Ishikawa (cell line): ENCODE data around the gene LIMA1.
A peak's percentile ranks its signal among the peaks of the same experiment; 100 is the strongest.

Source experiments
- CEBPB ChIP-seq: IDR thresholded peaks from 2 replicates; pipeline ENCODE4 v1.6.1; 2012
- CREB1 ChIP-seq: IDR thresholded peaks from 2 replicates; pipeline ENCODE4 v1.6.1; 2012; ENCODE audit warnings: low read depth
- EGR1 ChIP-seq: IDR thresholded peaks from 2 replicates; pipeline ENCODE4 v1.6.1; 2012
- EP300 ChIP-seq: IDR thresholded peaks from 2 replicates; pipeline ENCODE4 v1.6.1; 2012; ENCODE audit warnings: borderline replicate concordance
- FOXM1 ChIP-seq: IDR thresholded peaks from 2 replicates; pipeline ENCODE4 v1.6.1; 2012; ENCODE audit warnings: low read depth, borderline replicate concordance
- NFIC ChIP-seq: IDR thresholded peaks from 2 replicates; pipeline ENCODE4 v1.6.1; 2012
- RAD21 ChIP-seq: IDR thresholded peaks from 2 replicates; pipeline ENCODE4 v1.6.1; 2012; ENCODE audit warnings: low read depth
- TAF1 ChIP-seq: IDR thresholded peaks from 2 replicates; pipeline ENCODE4 v1.6.1; 2012; ENCODE audit warnings: low read depth, mild to moderate bottlenecking
- TCF12 ChIP-seq: IDR thresholded peaks from 2 replicates; pipeline ENCODE4 v1.6.1; 2012; ENCODE audit warnings: low read depth
- TEAD4 ChIP-seq: IDR thresholded peaks from 2 replicates; pipeline ENCODE4 v1.6.1; 2012
- YY1 ChIP-seq: IDR thresholded peaks from 2 replicates; pipeline ENCODE4 v1.6.1; 2012; ENCODE audit warnings: low read depth
- ZBTB7A ChIP-seq: IDR thresholded peaks from 2 replicates; pipeline ENCODE4 v1.6.1; 2012; ENCODE audit warnings: low read depth
- TF ChIP-seq, protein P1 (sequence below): IDR thresholded peaks from 2 replicates; pipeline ENCODE4 v1.6.1; 2012
- TF ChIP-seq, protein P2 (sequence below): IDR thresholded peaks from 2 replicates; pipeline ENCODE4 v1.6.1; 2012; ENCODE audit warnings: low read depth, mild to moderate bottlenecking
- TF ChIP-seq, protein P3 (sequence below): IDR thresholded peaks from 2 replicates; pipeline ENCODE4 v1.6.1; 2012

Gene LIMA1

DNA sequence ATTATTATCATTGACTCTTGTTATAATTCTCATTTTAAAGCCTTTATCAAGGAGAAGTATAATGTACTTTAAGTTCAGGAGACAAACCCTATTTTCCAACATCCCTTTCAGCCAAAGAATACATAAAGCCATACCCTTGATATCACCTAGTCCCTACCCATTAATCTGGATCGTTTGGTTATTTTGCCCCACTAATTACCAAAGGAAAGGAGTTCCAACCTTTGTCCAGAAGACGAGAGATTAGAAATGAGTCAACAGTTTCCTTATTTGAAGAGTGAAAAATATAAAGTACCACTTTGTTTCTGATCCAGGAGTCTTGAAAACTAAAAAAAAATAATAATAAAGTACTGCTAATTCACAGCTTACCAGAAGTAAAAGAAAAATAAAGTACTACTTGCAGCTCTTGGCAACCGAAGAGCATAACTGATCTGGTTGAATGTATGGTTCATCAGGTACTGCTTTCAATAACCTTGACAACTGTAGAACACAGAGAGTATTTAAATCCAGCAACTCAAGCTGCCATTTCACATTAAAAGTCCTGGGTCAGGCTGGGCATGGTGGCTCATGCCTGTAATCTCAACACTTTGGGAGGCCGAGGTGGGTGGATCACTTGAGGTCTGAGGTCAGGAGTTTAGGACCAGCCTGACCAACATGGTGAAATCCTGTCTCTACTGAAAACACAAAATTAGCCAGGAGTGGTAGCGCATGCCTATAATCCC lies 33.7 kb downstream of the LIMA1 start:
- TF ChIP-seq, protein P1, sequence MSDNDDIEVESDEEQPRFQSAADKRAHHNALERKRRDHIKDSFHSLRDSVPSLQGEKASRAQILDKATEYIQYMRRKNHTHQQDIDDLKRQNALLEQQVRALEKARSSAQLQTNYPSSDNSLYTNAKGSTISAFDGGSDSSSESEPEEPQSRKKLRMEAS = no peak
- TF ChIP-seq TAF1 (no peak), CEBPB (no peak), TEAD4 (no peak; the same call in 1 of the 2 replicates), YY1 (no peak), RAD21 (no peak)
- TF ChIP-seq, protein P2, sequence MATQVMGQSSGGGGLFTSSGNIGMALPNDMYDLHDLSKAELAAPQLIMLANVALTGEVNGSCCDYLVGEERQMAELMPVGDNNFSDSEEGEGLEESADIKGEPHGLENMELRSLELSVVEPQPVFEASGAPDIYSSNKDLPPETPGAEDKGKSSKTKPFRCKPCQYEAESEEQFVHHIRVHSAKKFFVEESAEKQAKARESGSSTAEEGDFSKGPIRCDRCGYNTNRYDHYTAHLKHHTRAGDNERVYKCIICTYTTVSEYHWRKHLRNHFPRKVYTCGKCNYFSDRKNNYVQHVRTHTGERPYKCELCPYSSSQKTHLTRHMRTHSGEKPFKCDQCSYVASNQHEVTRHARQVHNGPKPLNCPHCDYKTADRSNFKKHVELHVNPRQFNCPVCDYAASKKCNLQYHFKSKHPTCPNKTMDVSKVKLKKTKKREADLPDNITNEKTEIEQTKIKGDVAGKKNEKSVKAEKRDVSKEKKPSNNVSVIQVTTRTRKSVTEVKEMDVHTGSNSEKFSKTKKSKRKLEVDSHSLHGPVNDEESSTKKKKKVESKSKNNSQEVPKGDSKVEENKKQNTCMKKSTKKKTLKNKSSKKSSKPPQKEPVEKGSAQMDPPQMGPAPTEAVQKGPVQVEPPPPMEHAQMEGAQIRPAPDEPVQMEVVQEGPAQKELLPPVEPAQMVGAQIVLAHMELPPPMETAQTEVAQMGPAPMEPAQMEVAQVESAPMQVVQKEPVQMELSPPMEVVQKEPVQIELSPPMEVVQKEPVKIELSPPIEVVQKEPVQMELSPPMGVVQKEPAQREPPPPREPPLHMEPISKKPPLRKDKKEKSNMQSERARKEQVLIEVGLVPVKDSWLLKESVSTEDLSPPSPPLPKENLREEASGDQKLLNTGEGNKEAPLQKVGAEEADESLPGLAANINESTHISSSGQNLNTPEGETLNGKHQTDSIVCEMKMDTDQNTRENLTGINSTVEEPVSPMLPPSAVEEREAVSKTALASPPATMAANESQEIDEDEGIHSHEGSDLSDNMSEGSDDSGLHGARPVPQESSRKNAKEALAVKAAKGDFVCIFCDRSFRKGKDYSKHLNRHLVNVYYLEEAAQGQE = no peak
- TF ChIP-seq, protein P3, sequence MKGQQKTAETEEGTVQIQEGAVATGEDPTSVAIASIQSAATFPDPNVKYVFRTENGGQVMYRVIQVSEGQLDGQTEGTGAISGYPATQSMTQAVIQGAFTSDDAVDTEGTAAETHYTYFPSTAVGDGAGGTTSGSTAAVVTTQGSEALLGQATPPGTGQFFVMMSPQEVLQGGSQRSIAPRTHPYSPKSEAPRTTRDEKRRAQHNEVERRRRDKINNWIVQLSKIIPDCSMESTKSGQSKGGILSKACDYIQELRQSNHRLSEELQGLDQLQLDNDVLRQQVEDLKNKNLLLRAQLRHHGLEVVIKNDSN = no peak

DNA sequence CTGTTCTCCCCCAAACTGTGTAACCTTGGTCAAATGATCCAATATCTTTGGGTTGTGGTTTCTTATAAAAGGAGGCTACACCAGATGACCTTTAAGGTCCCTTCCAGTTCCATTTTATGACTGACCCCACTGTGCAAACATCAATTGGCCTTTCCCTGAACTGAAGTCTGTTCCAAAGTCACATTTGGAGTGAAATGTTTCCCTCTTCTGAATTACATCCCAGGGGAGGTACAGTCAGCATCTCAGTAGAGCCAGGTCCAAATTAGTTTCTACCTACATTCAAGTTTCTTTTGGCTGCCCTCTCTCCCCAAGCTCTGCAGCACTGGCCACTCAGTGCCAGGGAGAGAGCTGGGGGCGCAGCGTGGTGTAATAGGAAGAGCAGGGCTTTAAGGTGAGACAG lies 34.4 kb downstream of the LIMA1 start:
- TF ChIP-seq EGR1 (no peak), TCF12 (no peak), EP300 (no peak), TAF1 (no peak), RAD21 (no peak), NFIC (no peak), CEBPB (no peak), TEAD4 (no peak), YY1 (no peak)
- TF ChIP-seq, protein P1 = no peak
- TF ChIP-seq, protein P2 = no peak
- TF ChIP-seq, protein P3 = no peak

DNA sequence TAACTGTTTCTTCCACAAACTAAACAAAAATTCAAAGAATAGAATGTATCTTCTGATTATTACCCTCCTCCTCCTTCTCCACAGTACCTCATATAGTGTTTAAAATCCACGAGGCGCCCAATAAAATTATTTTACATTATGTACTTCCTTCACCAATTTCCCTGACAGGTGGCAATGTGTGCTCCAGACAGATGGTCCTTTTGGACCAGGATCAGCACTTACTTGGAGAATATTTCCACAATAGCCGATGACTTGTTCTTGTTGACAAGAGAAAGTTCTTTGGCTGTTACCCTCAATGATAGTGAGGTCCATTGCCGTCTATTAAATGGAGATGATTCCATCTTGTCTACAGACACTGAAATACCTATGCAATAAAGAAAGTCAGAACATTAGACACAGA lies 34.9 kb downstream of the LIMA1 start:
- TF ChIP-seq RAD21 = no peak
- TF ChIP-seq, protein P2 = no peak
- TF ChIP-seq ZBTB7A = no peak

DNA sequence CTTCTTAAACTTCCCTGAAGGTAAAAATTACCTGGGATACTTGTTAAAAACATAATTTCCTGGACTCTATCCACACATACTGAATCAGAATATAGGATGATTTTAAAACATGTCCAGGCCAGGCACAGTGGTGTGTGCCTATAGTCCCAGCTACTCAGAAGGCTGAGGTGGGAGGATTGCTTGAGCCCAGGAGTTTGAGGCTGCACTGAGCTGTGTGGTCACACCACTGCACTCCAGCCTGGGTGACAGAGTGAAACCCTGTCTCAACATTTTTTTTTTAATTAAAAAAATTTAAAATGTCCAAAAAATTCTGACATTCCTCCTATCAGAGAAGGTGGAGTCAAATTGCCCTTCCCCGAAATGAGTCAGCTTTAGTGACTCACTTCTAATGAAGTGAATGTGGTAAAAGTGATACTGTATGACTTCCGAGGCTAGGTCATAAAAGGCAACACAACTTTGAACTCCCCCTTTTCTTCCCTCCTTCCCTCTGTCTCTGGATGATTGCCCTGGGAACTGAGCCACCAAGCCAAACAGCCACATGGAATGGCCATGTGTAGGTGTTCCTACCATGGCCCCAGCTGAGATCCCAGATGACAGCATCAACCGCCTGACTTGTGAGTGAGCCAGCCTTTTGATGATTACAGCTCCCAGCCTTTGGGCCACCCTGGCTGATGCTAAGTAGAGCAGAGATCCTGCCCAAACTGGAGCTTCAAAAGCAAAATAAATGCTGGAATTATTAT lies 36.3 kb downstream of the LIMA1 start:
- TF ChIP-seq EGR1 (peak; percentile 57; the same call in 1 of the 2 replicates), TAF1 (no peak), RAD21 (peak; percentile 36), CEBPB (no peak), TEAD4 (peak; percentile 85), EP300 (peak; percentile 80; the same call in 1 of the 2 replicates), CREB1 (0 out of 2 replicates have a peak, but pooled peaks have one; percentile 56), TCF12 (peak; percentile 87; the same call in 1 of the 2 replicates), YY1 (0 out of 2 replicates have a peak, but pooled peaks have one; percentile 52), ZBTB7A (no peak), FOXM1 (peak; percentile 84), NFIC (peak; percentile 94)
- TF ChIP-seq, protein P1 = peak; percentile 93
- TF ChIP-seq, protein P2 = no peak
- TF ChIP-seq, protein P3 = peak; percentile 62
